CD4-positive, alpha-beta T cell (primary cell): ENCODE data around the gene QSER1. TPM values are rescaled to one million over a fixed set of nuclear protein-coding genes. Genes with fewer than 3 reads are reported as not detected.

Experiments used
- ATAC-seq: fragments of 200-7000 bp; cut with Tn5 transposase; one replicate; pipeline ENCODE4 v1.10.0; 2022; ENCODE audit warnings: mild to moderate bottlenecking; ENCODE audit not compliant: poor library complexity
- CTCF ChIA-PET: fragments of 350-600 bp; sonication (Branson Sonifier 250); formaldehyde crosslinking; loops from one replicate; lab custom pipeline; 2021; ENCODE audit warnings: antibody characterized with exemption, inconsistent platforms; lab: Charles Lee
- POLR2A ChIA-PET: fragments of 350-600 bp; sonication (Branson Sonifier 250); formaldehyde crosslinking; loops from one replicate; lab custom pipeline; 2021; ENCODE audit warnings: antibody characterized with exemption, inconsistent platforms; lab: Charles Lee
- DNase-seq, 14 experiments: peaks; one replicate each; pipeline ENCODE4 v3.0.0-alpha.2; 2013 to 2020; ENCODE audit warnings: mixed read lengths in 2 of 14
- H3K27ac ChIP-seq, 2 donors: one replicate each; pipeline versions ENCODE4 v1.5.1 to v1.7.0; 2013; ENCODE audit warnings: low read length in 2 of 2, low read depth in 1 of 2, mild to moderate bottlenecking in 1 of 2
- H3K27me3 ChIP-seq, 2 experiments: 1 replicate in 1 of 2; 2 replicates in 1 of 2; pipeline versions ENCODE4 v1.6.1 to v1.7.0; 2013; ENCODE audit warnings: low read length in 2 of 2, control low read depth in 1 of 2, mild to moderate bottlenecking in 1 of 2, moderate library complexity in 1 of 2; ENCODE audit not compliant: insufficient read depth in 2 of 2, control insufficient read depth in 1 of 2
- H3K36me3 ChIP-seq: one replicate; pipeline ENCODE4 v1.6.1; 2013; ENCODE audit warnings: low read length, control low read depth; ENCODE audit not compliant: insufficient read depth
- H3K4me1 ChIP-seq: one replicate; pipeline ENCODE4 v1.6.1; 2013; ENCODE audit warnings: low read length, control low read depth; ENCODE audit not compliant: insufficient read depth
- H3K4me3 ChIP-seq: one replicate; pipeline ENCODE4 v1.5.1; 2013; ENCODE audit warnings: mild to moderate bottlenecking, low read length, moderate library complexity
- H3K9me3 ChIP-seq, 2 experiments: 1 replicate in 1 of 2; 2 replicates in 1 of 2; pipeline versions ENCODE4 v1.6.1 to v1.7.0; 2013; ENCODE audit warnings: low read length in 2 of 2, mild to moderate bottlenecking in 2 of 2, control low read depth in 1 of 2, moderate library complexity in 1 of 2; ENCODE audit not compliant: control insufficient read depth in 1 of 2, insufficient read depth in 1 of 2
- H3K27ac Mint-ChIP-seq: one replicate; pipeline ENCODE4 v1.8.0; 2020; ENCODE audit warnings: mixed read lengths
- H3K27me3 Mint-ChIP-seq: one replicate; pipeline ENCODE4 v1.8.0; 2021; ENCODE audit warnings: mixed read lengths
- H3K36me3 Mint-ChIP-seq: one replicate; pipeline ENCODE4 v1.8.0; 2021; ENCODE audit warnings: low read depth, mixed read lengths
- H3K4me1 Mint-ChIP-seq: one replicate; pipeline ENCODE4 v1.8.0; 2021; ENCODE audit warnings: low read depth, mixed read lengths
- H3K4me3 Mint-ChIP-seq: one replicate; pipeline ENCODE4 v1.8.0; 2020; ENCODE audit warnings: mild to moderate bottlenecking, mixed read lengths
- H3K9me3 Mint-ChIP-seq: one replicate; pipeline ENCODE4 v1.8.0; 2020; ENCODE audit warnings: mixed read lengths
- CTCF ChIP-seq: fragments of 200-600 bp; IDR thresholded peaks from one replicate; pipeline ENCODE4 v1.8.0; 2022; ENCODE audit warnings: antibody characterized with exemption, mild to moderate bottlenecking
- intact Hi-C, 2 experiments: fragments of 100-400 bp; cut with DNase I in 1 of 2; cut with micrococcal nuclease in 1 of 2; formaldehyde crosslinking; loops; one replicate each; pipeline versions ENCODE4 v1.15.1 to v1.9.0; 2023 to 2025; cut with DNase I, micrococcal nuclease
- total RNA-seq, 174 experiments: library from RNA in 2 of 174; stranded (reverse) in 2 of 174; gene quantifications; one replicate each; pipeline ENCODE4 v1.2.3 and lab custom pipeline; 2021 to 2026

Gene QSER1
- total RNA-seq, 2 experiments from 2014 or later = 9.0 to 10.1 TPM

- Mint-ChIP-seq H3K36me3 (no peaks in the 10 kb centered on the region), H3K4me1 (peaks cover 42% of the 10 kb centered on the region), H3K27me3 (peaks cover 10% of the 10 kb centered on the region), H3K9me3 (no peaks in the 10 kb centered on the region), H3K4me3 (no peak overlapping the region), H3K27ac (no peak overlapping the region)
- peaks cover 12 to 15% of the 10 kb centered on the region in 2 experiments for H3K27me3 ChIP-seq
- ATAC-seq = no peak
- TF ChIP-seq CTCF = no peak
- intact Hi-C loops = loop anchor here in 1 of 2 experiments (10.0 kb wide), 1 partner anchor 124 kb away; the partner anchor contains the start of gene QSER1
- CTCF ChIA-PET = no interaction called here
- peaks cover 0 to 5% of the 10 kb centered on the region in 2 experiments for H3K9me3 ChIP-seq
- no peak overlapping the region for H3K4me3 ChIP-seq
- no peak overlapping the region for H3K27ac ChIP-seq
- peaks cover 15% of the 10 kb centered on the region for H3K4me1 ChIP-seq
- POLR2A ChIA-PET = interaction anchor here (1.1 kb wide), 1 partner anchor 13 kb away, joined by 4 read pairs; no protein-coding TSS in a partner anchor
- DNase-seq = no peak
- no peaks in the 10 kb centered on the region for H3K36me3 ChIP-seq
Observed at GRCh38 chr11:33018840-33019239, 126.2 kb downstream of the QSER1 start.

GRCh38 chr11:33021501-33021900, 128.9 kb downstream of the QSER1 start:
- H3K27ac Mint-ChIP-seq = peak overlapping the region; percentile 1
- no peak overlapping the region for H3K27ac ChIP-seq
- ATAC-seq = no peak
- H3K27me3 ChIP-seq = peaks cover 7 to 9% of the 10 kb centered on the region in 2 experiments
- intact Hi-C loops = loop anchor here in 1 of 2 experiments (10.0 kb wide), 1 partner anchor 713 kb away; the partner anchor contains the start of gene CD59
- H3K4me3 Mint-ChIP-seq = no peak overlapping the region
- no peaks in the 10 kb centered on the region for H3K9me3 Mint-ChIP-seq
- H3K4me3 ChIP-seq = no peak overlapping the region
- H3K4me1 Mint-ChIP-seq = peaks cover 31% of the 10 kb centered on the region
- peaks cover 3% of the 10 kb centered on the region for H3K4me1 ChIP-seq
- no peaks in the 10 kb centered on the region for H3K9me3 ChIP-seq
- ChIA-PET CTCF (interaction anchor here (1.4 to 1.5 kb wide), 2 partner anchors 11 to 44 kb away, joined by 4 read pairs; no protein-coding TSS in a partner anchor), POLR2A (interaction anchor here (2.4 to 3.8 kb wide), 2 partner anchors 10 to 18 kb away, joined by 9 to 23 read pairs; partner anchors contain the start of gene TCP11L1)
- peaks cover 7% of the 10 kb centered on the region for H3K27me3 Mint-ChIP-seq
- no peak for DNase-seq
- H3K36me3 ChIP-seq = no peaks in the 10 kb centered on the region
- peaks cover 6% of the 10 kb centered on the region for H3K36me3 Mint-ChIP-seq
- TF ChIP-seq CTCF = peak; percentile 8

- no peak overlapping the region for H3K27ac ChIP-seq
- H3K4me3 ChIP-seq = no peak overlapping the region
- H3K27ac Mint-ChIP-seq = peak overlapping the region; percentile 1
- H3K4me1 Mint-ChIP-seq = peaks cover 27% of the 10 kb centered on the region
- H3K27me3 ChIP-seq = peaks cover 3 to 9% of the 10 kb centered on the region in 2 experiments
- TF ChIP-seq CTCF = no peak
- H3K4me3 Mint-ChIP-seq = no peak overlapping the region
- peaks cover 7% of the 10 kb centered on the region for H3K36me3 Mint-ChIP-seq
- DNase-seq = no peak
- H3K27me3 Mint-ChIP-seq = peaks cover 5% of the 10 kb centered on the region
- intact Hi-C loops = loop anchor here in 1 of 2 experiments (10.0 kb wide), 1 partner anchor 713 kb away; the partner anchor contains the start of gene CD59
- no peaks in the 10 kb centered on the region for H3K36me3 ChIP-seq
- no peaks in the 10 kb centered on the region for H3K4me1 ChIP-seq
- peak; percentile 67 for ATAC-seq
- ChIA-PET POLR2A (interaction anchor here (0.7 to 3.8 kb wide), 3 partner anchors 10 to 36 kb away, joined by 3 to 23 read pairs (median 9); partner anchors contain the start of gene TCP11L1), CTCF (interaction anchor here (1.0 to 1.5 kb wide), 2 partner anchors 10 to 44 kb away, joined by 4 read pairs; no protein-coding TSS in a partner anchor)
- no peaks in the 10 kb centered on the region for H3K9me3 Mint-ChIP-seq
- no peaks in the 10 kb centered on the region for H3K9me3 ChIP-seq
Observed at GRCh38 chr11:33021937-33022336, 129.3 kb downstream of the QSER1 start.
